Measurements from ENCODE around the gene KANSL1. TPM values are rescaled to one million over a fixed set of nuclear protein-coding genes. Genes with fewer than 3 reads are reported as not detected.

KANSL1 gene
- polyA plus RNA-seq, 1 of the 3 experiments (the other 2 are of a cell fraction) = 10.0 TPM

DNA sequence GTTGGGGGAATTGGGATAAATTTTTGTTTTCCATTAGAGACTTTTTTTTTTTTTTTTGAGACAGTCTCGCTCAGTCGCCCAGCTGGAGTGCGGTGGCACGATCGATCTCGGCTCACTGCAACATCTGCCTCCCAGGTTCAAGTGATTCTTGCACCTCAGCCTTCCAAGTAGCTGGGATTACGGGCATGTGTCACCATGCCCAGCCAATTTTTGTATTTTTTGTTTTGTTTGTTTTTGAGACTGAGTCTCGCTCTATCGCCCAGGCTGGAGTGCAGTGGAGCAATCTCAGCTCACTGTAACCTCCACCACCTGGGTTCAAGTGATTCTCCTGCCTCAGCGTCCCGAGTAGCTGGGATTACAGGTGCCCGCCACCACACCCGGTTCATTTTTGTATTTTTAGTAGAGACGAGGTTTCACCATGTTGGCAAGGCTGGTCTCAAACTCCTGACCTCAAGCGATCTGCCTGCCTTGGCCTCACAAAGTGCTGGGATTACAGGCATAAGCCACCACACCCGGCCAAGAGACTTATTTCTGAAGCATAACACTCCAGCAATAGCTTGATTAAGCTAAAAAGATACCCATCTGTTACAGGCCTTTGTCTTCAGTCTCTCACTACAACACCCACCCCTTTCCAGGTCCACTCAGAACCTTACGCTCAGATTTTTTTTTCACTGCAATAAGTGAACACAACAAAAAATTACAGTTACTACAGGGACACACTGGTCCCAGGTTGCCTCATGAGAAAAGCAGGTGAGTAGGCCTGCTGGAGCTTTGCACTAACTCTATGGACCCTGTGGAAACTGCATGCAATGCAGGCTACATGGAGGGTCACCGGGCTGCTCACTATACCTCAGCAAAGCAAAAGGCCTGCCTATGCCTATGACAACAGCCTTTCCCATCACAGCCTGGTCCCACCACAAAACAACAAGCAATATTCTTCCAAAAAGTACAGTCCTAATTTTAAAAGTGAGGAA, 34.6 kb downstream of the KANSL1 start:
- Histone ChIP-seq H3K4me2 (0 out of 2 replicates have a peak overlapping the region, but pooled peaks have one; percentile 13), H2AFZ (ENCODE audit: low read depth) (no peak overlapping the region), H3K79me2 (ENCODE audit: insufficient read depth) (peaks cover 100% of the 10 kb centered on the region), H3K27me3 (ENCODE audit: insufficient read depth) (no peaks in the 10 kb centered on the region), H3K9me3 (no peaks in the 10 kb centered on the region), H3K9me2 (no peaks in the 10 kb centered on the region), H3K4me1 (ENCODE audit: control insufficient read depth in 1 of 2, insufficient read depth in 2 of 2, low read depth in 1 of 2, low read length in 1 of 2) (peaks cover 10 to 31% of the 10 kb centered on the region in 2 experiments; a peak in 3 of 4 replicates), H3K36me3 (replicated peaks in 1 of 2; ENCODE audit: control insufficient read depth in 1 of 2, insufficient read depth in 2 of 2, low read length in 1 of 2) (peaks cover 0 to 13% of the 10 kb centered on the region in 2 experiments), H3K27ac (ENCODE audit: low read depth in 2 of 2, low read length in 1 of 2) (no peak overlapping the region), H3K4me3 (ENCODE audit: low read depth in 2 of 2, low read length in 1 of 2) (no peak overlapping the region), H3F3A (replicated peaks; ENCODE audit: insufficient read depth) (peaks cover 29% of the 10 kb centered on the region), H3K9ac (no peak overlapping the region), H4K20me1 (ENCODE audit: insufficient read depth) (peaks cover 100% of the 10 kb centered on the region)
- ChIA-PET POLR2A (no interaction called here), CTCF (interaction anchor here (0.7 to 1.7 kb wide), 5 partner anchors 17 to 114 kb away, joined by 3 to 8 read pairs (median 4); partner anchors contain the start of gene KANSL1)
- WGBS (ENCODE audit: low lambda C conversion rate) = 97% methylated on average over 18 of the region's 18 CpGs
- DNase-seq = no peak
- TF ChIP-seq EP300 (IDR thresholded peaks at IDR 0.05; ENCODE audit: borderline replicate concordance in 1 of 2, low read depth in 1 of 2, low read length in 1 of 2) (no peak), GABPA (IDR thresholded peaks at IDR 0.05; ENCODE audit: low read depth) (no peak), MEF2A (IDR thresholded peaks at IDR 0.05; ENCODE audit: borderline replicate concordance, low read depth) (no peak), ZBTB33 (IDR thresholded peaks at IDR 0.05; ENCODE audit: borderline replicate concordance, low read depth) (no peak), IRF3 (IDR thresholded peaks at IDR 0.05; ENCODE audit: low read depth, low read length) (no peak), YY1 (IDR thresholded peaks at IDR 0.05; ENCODE audit: low read depth) (no peak), NFIC (IDR thresholded peaks at IDR 0.05; ENCODE audit: borderline replicate concordance) (no peak), RXRA (IDR thresholded peaks at IDR 0.05; ENCODE audit: borderline replicate concordance, low read depth) (no peak), MAX (IDR thresholded peaks at IDR 0.05; ENCODE audit: low read depth) (no peak), NRF1 (IDR thresholded peaks at IDR 0.05; ENCODE audit: low read depth, low read length) (no peak), FOXJ3 (CRISPR knock-in tag; IDR thresholded peaks at IDR 0.05) (no peak)
- TF ChIP-seq, protein P1, sequence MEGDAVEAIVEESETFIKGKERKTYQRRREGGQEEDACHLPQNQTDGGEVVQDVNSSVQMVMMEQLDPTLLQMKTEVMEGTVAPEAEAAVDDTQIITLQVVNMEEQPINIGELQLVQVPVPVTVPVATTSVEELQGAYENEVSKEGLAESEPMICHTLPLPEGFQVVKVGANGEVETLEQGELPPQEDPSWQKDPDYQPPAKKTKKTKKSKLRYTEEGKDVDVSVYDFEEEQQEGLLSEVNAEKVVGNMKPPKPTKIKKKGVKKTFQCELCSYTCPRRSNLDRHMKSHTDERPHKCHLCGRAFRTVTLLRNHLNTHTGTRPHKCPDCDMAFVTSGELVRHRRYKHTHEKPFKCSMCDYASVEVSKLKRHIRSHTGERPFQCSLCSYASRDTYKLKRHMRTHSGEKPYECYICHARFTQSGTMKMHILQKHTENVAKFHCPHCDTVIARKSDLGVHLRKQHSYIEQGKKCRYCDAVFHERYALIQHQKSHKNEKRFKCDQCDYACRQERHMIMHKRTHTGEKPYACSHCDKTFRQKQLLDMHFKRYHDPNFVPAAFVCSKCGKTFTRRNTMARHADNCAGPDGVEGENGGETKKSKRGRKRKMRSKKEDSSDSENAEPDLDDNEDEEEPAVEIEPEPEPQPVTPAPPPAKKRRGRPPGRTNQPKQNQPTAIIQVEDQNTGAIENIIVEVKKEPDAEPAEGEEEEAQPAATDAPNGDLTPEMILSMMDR (IDR thresholded peaks at IDR 0.05) = no peak
- TF ChIP-seq, protein P2, sequence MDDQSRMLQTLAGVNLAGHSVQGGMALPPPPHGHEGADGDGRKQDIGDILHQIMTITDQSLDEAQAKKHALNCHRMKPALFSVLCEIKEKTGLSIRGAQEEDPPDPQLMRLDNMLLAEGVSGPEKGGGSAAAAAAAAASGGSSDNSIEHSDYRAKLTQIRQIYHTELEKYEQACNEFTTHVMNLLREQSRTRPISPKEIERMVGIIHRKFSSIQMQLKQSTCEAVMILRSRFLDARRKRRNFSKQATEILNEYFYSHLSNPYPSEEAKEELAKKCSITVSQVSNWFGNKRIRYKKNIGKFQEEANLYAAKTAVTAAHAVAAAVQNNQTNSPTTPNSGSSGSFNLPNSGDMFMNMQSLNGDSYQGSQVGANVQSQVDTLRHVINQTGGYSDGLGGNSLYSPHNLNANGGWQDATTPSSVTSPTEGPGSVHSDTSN (IDR thresholded peaks at IDR 0.05) = no peak
- TF ChIP-seq, protein P3, sequence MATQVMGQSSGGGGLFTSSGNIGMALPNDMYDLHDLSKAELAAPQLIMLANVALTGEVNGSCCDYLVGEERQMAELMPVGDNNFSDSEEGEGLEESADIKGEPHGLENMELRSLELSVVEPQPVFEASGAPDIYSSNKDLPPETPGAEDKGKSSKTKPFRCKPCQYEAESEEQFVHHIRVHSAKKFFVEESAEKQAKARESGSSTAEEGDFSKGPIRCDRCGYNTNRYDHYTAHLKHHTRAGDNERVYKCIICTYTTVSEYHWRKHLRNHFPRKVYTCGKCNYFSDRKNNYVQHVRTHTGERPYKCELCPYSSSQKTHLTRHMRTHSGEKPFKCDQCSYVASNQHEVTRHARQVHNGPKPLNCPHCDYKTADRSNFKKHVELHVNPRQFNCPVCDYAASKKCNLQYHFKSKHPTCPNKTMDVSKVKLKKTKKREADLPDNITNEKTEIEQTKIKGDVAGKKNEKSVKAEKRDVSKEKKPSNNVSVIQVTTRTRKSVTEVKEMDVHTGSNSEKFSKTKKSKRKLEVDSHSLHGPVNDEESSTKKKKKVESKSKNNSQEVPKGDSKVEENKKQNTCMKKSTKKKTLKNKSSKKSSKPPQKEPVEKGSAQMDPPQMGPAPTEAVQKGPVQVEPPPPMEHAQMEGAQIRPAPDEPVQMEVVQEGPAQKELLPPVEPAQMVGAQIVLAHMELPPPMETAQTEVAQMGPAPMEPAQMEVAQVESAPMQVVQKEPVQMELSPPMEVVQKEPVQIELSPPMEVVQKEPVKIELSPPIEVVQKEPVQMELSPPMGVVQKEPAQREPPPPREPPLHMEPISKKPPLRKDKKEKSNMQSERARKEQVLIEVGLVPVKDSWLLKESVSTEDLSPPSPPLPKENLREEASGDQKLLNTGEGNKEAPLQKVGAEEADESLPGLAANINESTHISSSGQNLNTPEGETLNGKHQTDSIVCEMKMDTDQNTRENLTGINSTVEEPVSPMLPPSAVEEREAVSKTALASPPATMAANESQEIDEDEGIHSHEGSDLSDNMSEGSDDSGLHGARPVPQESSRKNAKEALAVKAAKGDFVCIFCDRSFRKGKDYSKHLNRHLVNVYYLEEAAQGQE (IDR thresholded peaks at IDR 0.05; ENCODE audit: low read depth, low read length) = no peak
- TF ChIP-seq, protein P4, sequence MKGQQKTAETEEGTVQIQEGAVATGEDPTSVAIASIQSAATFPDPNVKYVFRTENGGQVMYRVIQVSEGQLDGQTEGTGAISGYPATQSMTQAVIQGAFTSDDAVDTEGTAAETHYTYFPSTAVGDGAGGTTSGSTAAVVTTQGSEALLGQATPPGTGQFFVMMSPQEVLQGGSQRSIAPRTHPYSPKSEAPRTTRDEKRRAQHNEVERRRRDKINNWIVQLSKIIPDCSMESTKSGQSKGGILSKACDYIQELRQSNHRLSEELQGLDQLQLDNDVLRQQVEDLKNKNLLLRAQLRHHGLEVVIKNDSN (IDR thresholded peaks at IDR 0.05; ENCODE audit: borderline replicate concordance, low read depth) = no peak
- TF ChIP-seq, protein P5, sequence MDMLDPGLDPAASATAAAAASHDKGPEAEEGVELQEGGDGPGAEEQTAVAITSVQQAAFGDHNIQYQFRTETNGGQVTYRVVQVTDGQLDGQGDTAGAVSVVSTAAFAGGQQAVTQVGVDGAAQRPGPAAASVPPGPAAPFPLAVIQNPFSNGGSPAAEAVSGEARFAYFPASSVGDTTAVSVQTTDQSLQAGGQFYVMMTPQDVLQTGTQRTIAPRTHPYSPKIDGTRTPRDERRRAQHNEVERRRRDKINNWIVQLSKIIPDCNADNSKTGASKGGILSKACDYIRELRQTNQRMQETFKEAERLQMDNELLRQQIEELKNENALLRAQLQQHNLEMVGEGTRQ (IDR thresholded peaks at IDR 0.05; ENCODE audit: borderline replicate concordance, low read depth, low read length) = no peak
